Loucy (cell line): ENCODE results near the gene TRPV2.

Source experiments
- EZH2phosphoT487 ChIP-seq: fragments of 200-600 bp; IDR thresholded peaks from 2 replicates; pipeline ENCODE4 v1.6.1; 2018; ENCODE audit warnings: antibody characterized with exemption, mild to moderate bottlenecking, moderate library complexity, borderline replicate concordance
- TF ChIP-seq, protein P1 (sequence below): fragments of 200-600 bp; sonication (generic); conservative IDR thresholded peaks from 2 replicates; pipeline ENCODE4 v1.5.1; 2014; ENCODE audit warnings: mild to moderate bottlenecking, antibody characterized with exemption, low read length

DNA sequence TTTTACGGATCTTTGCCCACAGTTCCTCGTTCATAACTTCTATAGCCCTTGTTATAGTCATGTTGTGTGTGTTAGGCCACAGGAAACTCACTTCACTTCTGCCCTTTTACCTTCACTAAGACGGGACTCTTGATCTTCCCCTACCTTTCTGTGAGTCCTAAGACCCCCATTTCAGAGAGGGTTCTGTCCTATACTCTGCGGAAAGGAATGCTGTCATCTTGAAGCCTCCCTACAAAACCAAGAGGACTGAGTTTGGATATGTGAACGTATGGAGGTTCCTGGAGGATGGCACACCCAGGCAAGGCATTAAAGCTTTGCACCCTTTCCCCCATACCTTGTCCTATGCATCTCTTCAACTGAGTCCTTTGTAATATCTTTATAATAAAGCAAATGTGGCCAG is 30.8 kb upstream of the TRPV2 start:
- TF ChIP-seq, protein P1, sequence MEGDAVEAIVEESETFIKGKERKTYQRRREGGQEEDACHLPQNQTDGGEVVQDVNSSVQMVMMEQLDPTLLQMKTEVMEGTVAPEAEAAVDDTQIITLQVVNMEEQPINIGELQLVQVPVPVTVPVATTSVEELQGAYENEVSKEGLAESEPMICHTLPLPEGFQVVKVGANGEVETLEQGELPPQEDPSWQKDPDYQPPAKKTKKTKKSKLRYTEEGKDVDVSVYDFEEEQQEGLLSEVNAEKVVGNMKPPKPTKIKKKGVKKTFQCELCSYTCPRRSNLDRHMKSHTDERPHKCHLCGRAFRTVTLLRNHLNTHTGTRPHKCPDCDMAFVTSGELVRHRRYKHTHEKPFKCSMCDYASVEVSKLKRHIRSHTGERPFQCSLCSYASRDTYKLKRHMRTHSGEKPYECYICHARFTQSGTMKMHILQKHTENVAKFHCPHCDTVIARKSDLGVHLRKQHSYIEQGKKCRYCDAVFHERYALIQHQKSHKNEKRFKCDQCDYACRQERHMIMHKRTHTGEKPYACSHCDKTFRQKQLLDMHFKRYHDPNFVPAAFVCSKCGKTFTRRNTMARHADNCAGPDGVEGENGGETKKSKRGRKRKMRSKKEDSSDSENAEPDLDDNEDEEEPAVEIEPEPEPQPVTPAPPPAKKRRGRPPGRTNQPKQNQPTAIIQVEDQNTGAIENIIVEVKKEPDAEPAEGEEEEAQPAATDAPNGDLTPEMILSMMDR, result no peak
- no peak for TF ChIP-seq EZH2phosphoT487
